Neural cell (in vitro differentiated cells): Measurements from ENCODE around the gene OR5K3. TPM values are rescaled to one million over a fixed set of nuclear protein-coding genes. Genes with fewer than 3 reads are reported as not detected.

Experiments
- H2AFZ ChIP-seq: fragments of 200-600, 300-800 bp; sonication (generic), shearing (Covaris generic); 2 replicates; pipeline ENCODE4 v1.6.0; 2014; ENCODE audit warnings: low read depth, mild to moderate bottlenecking, antibody characterized with exemption, low read length, moderate library complexity
- H3F3A ChIP-seq: fragments of 200-600 bp; shearing (Covaris generic); 2 replicates; pipeline ENCODE4 v1.6.1; 2016; ENCODE audit warnings: mild to moderate bottlenecking, moderate library complexity, mixed read lengths, antibody characterized with exemption, low read length; ENCODE audit not compliant: insufficient read depth, poor library complexity, severe bottlenecking
- H3K27ac ChIP-seq: fragments of 200-600, 300-800 bp; sonication (generic), shearing (Covaris generic); 2 replicates; pipeline ENCODE4 v1.5.1; 2014; ENCODE audit warnings: mild to moderate bottlenecking, low read length, moderate library complexity
- H3K27me3 ChIP-seq: fragments of 300-800, 200-600 bp; sonication (generic), shearing (Covaris generic); 2 replicates; pipeline ENCODE4 v1.6.0; 2014; ENCODE audit warnings: mild to moderate bottlenecking, low read depth, low read length, moderate library complexity; ENCODE audit not compliant: insufficient read depth
- H3K36me3 ChIP-seq: fragments of 300-800, 200-600 bp; sonication (generic), shearing (Covaris generic); 2 replicates; pipeline ENCODE4 v1.5.1; 2014; ENCODE audit warnings: mild to moderate bottlenecking, antibody characterized with exemption, low read length, moderate library complexity; ENCODE audit not compliant: insufficient read depth
- H3K4me2 ChIP-seq: fragments of 300-800, 200-600 bp; sonication (generic), shearing (Covaris generic); 2 replicates; pipeline ENCODE4 v1.6.0; 2014; ENCODE audit warnings: mild to moderate bottlenecking, low read length
- H3K4me3 ChIP-seq: fragments of 300-800, 200-600 bp; sonication (generic), shearing (Covaris generic); 2 replicates; pipeline ENCODE4 v1.5.1; 2014; ENCODE audit warnings: mild to moderate bottlenecking, low read length, moderate library complexity
- H3K79me2 ChIP-seq: fragments of 200-600 bp; shearing (Covaris generic); replicated peaks from 2 replicates; pipeline ENCODE4 v1.6.0; 2014; ENCODE audit warnings: mild to moderate bottlenecking, low read length, moderate library complexity; ENCODE audit not compliant: insufficient read depth
- H3K9ac ChIP-seq: fragments of 300-800, 200-600 bp; sonication (generic), shearing (Covaris generic); 2 replicates; pipeline ENCODE4 v1.6.1; 2016; ENCODE audit warnings: mild to moderate bottlenecking, low read length, mixed read lengths
- H3K9me2 ChIP-seq: fragments of 200-600 bp; shearing (Covaris generic); 2 replicates; pipeline ENCODE4 v1.6.1; 2016; ENCODE audit warnings: mild to moderate bottlenecking, low read length, mixed read lengths; ENCODE audit not compliant: insufficient read depth
- H3K9me3 ChIP-seq: fragments of 200-600, 300-800 bp; sonication (generic), shearing (Covaris generic); 2 replicates; pipeline ENCODE4 v1.6.1; 2016; ENCODE audit warnings: mild to moderate bottlenecking, mixed run types, low read length, moderate library complexity, mixed read lengths
- H4K20me1 ChIP-seq: fragments of 200-600 bp; shearing (Covaris generic); 2 replicates; pipeline ENCODE4 v1.6.1; 2016; ENCODE audit warnings: mild to moderate bottlenecking, mixed run types; ENCODE audit not compliant: insufficient read depth
- CTCF ChIP-seq: fragments of 450-650 bp; IDR thresholded peaks from 2 replicates; pipeline ENCODE4 v1.5.1; 2014; ENCODE audit warnings: antibody characterized with exemption, mild to moderate bottlenecking, moderate library complexity; ENCODE audit not compliant: poor library complexity, severe bottlenecking
- EP300 ChIP-seq: fragments of 450-650 bp; conservative IDR thresholded peaks from 2 replicates; pipeline ENCODE4 v1.6.1; 2014; ENCODE audit warnings: antibody characterized with exemption, mild to moderate bottlenecking, moderate library complexity; ENCODE audit not compliant: poor library complexity, severe bottlenecking
- EZH2 ChIP-seq: fragments of 200-600, 300-800 bp; shearing (Covaris generic), sonication (generic); IDR thresholded peaks from 2 replicates; pipeline ENCODE4 v1.6.1; 2014; ENCODE audit warnings: antibody characterized with exemption, low read length, borderline replicate concordance, mild to moderate bottlenecking; ENCODE audit not compliant: insufficient read depth, poor library complexity, severe bottlenecking
- MXI1 ChIP-seq: fragments of 450-650 bp; conservative IDR thresholded peaks from 2 replicates; pipeline ENCODE4 v1.6.1; 2014; ENCODE audit warnings: antibody characterized with exemption, mild to moderate bottlenecking; ENCODE audit not compliant: poor library complexity, severe bottlenecking
- POLR2AphosphoS5 ChIP-seq: IDR thresholded peaks from 2 replicates; pipeline ENCODE4 v1.6.1; 2012
- RAD21 ChIP-seq: fragments of 450-650 bp; conservative IDR thresholded peaks from 2 replicates; pipeline ENCODE4 v1.6.1; 2014; ENCODE audit warnings: antibody characterized with exemption, mild to moderate bottlenecking, moderate library complexity
- SMC3 ChIP-seq: fragments of 450-650 bp; conservative IDR thresholded peaks from 2 replicates; pipeline ENCODE4 v1.6.1; 2014; ENCODE audit warnings: antibody characterized with exemption, mild to moderate bottlenecking, moderate library complexity; ENCODE audit not compliant: poor library complexity
- TAF1 ChIP-seq: IDR thresholded peaks from 2 replicates; pipeline ENCODE4 v1.6.1; 2012; ENCODE audit warnings: low read depth
- polyA plus RNA-seq: library from polyadenylated mRNA; depleted of rRNA; stranded (reverse); fragments of >200 nt; gene quantifications from 2 replicates; pipeline ENCODE4 v1.2.3, GENCODE V29; 2014
- TF ChIP-seq, protein P1 (sequence below): IDR thresholded peaks from 2 replicates; pipeline ENCODE4 v1.6.1; 2012; ENCODE audit warnings: borderline replicate concordance

OR5K3 gene
- polyA plus RNA-seq, 1 donor from 2014 or later: not detected

DNA sequence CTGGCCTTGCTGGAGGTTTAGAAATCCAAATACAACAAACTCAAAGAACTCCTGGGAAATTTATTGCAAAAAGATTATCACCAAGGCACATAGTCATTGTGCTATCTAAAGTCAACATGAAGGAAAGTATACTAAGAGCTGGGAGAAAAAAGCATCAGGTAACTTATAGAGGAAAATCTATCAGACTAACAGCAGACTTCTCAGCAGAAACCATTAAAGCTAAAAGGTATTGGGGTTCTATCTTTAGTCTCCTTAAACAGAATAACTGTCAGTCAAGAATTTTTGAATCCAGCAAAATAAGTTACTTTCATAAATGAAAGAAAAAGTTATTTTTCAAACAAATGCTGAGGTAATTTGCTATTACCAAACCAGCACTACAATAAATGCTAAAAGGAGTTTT lies 8.0 kb downstream of the OR5K3 start:
- Histone ChIP-seq H2AFZ (no peak overlapping the region), H3K9me2 (no peaks in the 10 kb centered on the region), H3K27ac (no peak overlapping the region), H3K4me3 (no peak overlapping the region), H3K36me3 (no peaks in the 10 kb centered on the region), H3K9ac (no peak overlapping the region), H3F3A (no peaks in the 10 kb centered on the region), H3K4me2 (no peak overlapping the region), H3K9me3 (no peaks in the 10 kb centered on the region), H3K27me3 (no peaks in the 10 kb centered on the region), H3K79me2 (no peaks in the 10 kb centered on the region), H4K20me1 (no peaks in the 10 kb centered on the region)
- TF ChIP-seq EP300 (no peak), TAF1 (no peak), RAD21 (no peak), EZH2 (no peak), SMC3 (no peak), POLR2AphosphoS5 (no peak), MXI1 (no peak), CTCF (no peak)
- TF ChIP-seq, protein P1, sequence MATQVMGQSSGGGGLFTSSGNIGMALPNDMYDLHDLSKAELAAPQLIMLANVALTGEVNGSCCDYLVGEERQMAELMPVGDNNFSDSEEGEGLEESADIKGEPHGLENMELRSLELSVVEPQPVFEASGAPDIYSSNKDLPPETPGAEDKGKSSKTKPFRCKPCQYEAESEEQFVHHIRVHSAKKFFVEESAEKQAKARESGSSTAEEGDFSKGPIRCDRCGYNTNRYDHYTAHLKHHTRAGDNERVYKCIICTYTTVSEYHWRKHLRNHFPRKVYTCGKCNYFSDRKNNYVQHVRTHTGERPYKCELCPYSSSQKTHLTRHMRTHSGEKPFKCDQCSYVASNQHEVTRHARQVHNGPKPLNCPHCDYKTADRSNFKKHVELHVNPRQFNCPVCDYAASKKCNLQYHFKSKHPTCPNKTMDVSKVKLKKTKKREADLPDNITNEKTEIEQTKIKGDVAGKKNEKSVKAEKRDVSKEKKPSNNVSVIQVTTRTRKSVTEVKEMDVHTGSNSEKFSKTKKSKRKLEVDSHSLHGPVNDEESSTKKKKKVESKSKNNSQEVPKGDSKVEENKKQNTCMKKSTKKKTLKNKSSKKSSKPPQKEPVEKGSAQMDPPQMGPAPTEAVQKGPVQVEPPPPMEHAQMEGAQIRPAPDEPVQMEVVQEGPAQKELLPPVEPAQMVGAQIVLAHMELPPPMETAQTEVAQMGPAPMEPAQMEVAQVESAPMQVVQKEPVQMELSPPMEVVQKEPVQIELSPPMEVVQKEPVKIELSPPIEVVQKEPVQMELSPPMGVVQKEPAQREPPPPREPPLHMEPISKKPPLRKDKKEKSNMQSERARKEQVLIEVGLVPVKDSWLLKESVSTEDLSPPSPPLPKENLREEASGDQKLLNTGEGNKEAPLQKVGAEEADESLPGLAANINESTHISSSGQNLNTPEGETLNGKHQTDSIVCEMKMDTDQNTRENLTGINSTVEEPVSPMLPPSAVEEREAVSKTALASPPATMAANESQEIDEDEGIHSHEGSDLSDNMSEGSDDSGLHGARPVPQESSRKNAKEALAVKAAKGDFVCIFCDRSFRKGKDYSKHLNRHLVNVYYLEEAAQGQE: no peak

- TF ChIP-seq RAD21 (no peak), POLR2AphosphoS5 (no peak), TAF1 (no peak), MXI1 (no peak), CTCF (no peak), SMC3 (no peak)
- TF ChIP-seq, protein P1: no peak
- H3K4me3 ChIP-seq: no peak overlapping the region
- H4K20me1 ChIP-seq: no peaks in the 10 kb centered on the region
- H3K36me3 ChIP-seq: no peaks in the 10 kb centered on the region
- no peak overlapping the region for H2AFZ ChIP-seq
- no peaks in the 10 kb centered on the region for H3F3A ChIP-seq
- H3K9me3 ChIP-seq: no peaks in the 10 kb centered on the region
- no peaks in the 10 kb centered on the region for H3K27me3 ChIP-seq
- no peaks in the 10 kb centered on the region for H3K9me2 ChIP-seq
- no peaks in the 10 kb centered on the region for H3K79me2 ChIP-seq
- no peak overlapping the region for H3K27ac ChIP-seq
- H3K4me2 ChIP-seq: no peak overlapping the region
- H3K9ac ChIP-seq: no peak overlapping the region
These were observed 12.0 kb downstream of the OR5K3 start for GRCh38 chr3:98402507-98402906.
